ENCODE measurements around the gene RASA3.

RASA3 gene

DNA sequence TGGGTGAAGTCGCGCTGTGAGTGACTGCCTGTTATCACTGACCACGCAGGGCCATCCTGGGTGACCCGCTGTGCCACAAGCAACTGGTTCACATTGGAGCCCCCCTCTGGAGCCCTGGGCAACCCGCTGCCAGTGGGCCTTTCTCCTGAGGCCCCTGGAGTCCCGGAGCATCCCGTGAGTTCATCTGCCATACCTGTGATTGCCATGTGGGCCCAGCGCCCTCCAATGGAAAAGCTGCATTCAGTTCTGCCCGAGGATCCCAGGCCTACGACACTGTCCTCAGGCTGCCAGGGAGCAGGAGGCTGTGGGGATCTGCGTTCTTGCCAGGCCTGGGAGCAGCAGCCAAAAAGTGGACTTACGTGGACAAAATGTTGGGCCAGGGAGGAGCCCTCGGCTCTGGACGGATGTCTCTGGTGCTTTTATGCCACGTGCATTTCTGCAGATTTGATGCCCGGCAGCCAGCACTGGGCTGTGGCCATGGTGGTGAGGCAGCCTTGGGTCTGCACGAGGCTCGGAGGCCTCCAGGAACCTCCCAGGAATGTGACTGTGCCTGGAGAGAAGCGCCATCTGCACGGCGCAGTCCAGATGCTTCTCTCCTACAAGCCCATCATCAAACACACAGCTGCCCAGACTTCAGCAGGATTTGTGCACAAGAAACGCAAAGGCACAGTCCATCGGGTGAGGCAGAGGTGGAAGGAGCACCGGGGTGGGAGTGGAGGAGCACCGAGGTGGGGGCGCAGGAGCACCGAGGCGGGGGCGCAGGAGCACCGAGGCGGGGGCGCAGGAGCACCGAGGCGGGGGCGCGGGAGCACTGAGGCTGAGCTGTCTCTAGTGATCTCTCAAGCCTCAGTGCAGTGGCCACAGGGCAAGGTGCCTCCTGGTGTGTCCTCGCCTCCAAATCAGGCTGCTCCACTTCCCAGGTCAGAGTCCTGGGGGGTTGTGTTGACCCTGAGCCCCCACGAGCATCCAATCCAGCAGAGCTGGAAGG, 202.5 kb downstream of the RASA3 start:
- no peak for DNase-seq

DNA sequence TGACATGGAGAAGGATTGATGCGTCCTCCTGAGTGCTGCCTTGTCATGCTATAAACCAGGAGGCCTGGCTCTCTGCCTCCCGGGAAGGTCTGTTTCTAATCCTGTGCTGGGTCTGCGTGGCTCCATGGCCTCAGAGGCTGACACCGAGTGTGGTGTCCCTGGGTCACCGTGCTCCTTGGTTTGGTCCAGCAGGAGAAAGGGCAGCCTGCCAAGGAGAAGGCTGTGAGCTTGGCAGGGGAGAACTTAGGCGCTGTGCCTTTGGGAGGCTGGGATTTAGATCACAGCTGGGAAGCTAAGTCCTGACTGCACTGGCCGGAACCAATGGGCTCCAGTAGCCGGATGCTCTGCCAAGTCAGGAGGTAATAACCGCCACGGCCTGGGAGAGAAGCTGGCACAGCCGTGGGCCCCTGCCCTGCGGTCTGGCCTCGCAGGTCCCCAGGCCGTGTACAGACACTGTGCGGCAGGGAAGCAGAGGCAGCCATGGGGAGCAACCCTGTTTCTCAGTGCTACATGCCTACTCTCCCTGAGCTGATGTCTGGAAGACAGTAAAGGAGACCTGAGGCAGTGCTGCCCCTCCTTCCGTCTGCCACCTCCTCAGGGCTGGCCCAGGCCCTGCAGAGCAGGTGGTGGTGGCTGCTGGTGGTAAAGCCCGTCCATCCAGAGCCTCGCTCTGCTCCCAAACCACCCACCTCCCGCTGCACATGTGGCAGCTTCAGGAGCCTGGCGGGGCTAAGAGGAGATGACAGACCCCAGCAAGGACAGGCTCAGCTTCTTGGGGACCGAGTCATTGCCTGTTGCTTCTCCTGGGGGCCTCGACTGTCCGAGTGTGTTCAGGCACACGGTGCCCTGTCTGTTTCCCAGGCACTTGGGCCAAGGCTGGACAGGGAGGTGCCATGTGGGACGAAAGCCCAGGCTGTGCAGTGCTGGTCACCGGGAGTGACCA, 203.5 kb downstream of the RASA3 start:
- DNase-seq: no peak
